ENCODE results near the gene EIF4G2.

The EIF4G2 gene

DNA sequence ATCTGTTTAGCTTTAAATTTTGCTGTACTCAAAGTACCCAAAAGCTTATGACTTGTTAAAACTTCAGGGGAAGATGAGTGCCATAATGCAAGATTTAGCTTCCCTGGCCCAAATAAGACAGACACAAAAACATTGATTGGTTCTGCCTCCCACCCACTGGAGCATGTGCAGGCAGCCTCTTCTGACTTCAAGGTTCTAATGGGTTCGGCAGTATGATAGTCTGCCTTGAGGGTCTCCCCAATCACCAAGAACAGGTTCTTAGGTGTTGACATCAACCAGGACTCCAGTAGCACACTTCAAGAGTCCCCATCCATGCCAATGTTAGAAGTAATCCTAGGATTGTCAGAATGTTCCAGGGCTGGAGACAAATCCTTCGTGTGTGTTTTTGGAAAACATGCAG is 12.5 kb downstream of the EIF4G2 start:
- H3K4me1 ChIP-seq (ENCODE audit: control insufficient read depth in 2 of 2, insufficient read depth in 2 of 2, low read length in 2 of 2): peaks cover 4 to 8% of the 10 kb centered on the region in 2 donors
- H3K27me3 ChIP-seq (ENCODE audit: control insufficient read depth in 2 of 2, insufficient read depth in 2 of 2, low read length in 2 of 2): no peaks in the 10 kb centered on the region
- H3K9me3 ChIP-seq (ENCODE audit: control insufficient read depth in 2 of 2, low read length in 2 of 2): no peaks in the 10 kb centered on the region
- no peak overlapping the region for H3K4me3 ChIP-seq (ENCODE audit: low read length in 2 of 2)
- H3K36me3 ChIP-seq (ENCODE audit: control insufficient read depth in 2 of 2, insufficient read depth in 2 of 2, low read length in 2 of 2): peaks cover 52 to 53% of the 10 kb centered on the region in 2 donors
- H3K27ac ChIP-seq (ENCODE audit: low read depth in 2 of 2, low read length in 2 of 2): no peak overlapping the region
- H3K9ac ChIP-seq (ENCODE audit: low read depth in 1 of 2, low read length in 2 of 2): no peak overlapping the region

DNA sequence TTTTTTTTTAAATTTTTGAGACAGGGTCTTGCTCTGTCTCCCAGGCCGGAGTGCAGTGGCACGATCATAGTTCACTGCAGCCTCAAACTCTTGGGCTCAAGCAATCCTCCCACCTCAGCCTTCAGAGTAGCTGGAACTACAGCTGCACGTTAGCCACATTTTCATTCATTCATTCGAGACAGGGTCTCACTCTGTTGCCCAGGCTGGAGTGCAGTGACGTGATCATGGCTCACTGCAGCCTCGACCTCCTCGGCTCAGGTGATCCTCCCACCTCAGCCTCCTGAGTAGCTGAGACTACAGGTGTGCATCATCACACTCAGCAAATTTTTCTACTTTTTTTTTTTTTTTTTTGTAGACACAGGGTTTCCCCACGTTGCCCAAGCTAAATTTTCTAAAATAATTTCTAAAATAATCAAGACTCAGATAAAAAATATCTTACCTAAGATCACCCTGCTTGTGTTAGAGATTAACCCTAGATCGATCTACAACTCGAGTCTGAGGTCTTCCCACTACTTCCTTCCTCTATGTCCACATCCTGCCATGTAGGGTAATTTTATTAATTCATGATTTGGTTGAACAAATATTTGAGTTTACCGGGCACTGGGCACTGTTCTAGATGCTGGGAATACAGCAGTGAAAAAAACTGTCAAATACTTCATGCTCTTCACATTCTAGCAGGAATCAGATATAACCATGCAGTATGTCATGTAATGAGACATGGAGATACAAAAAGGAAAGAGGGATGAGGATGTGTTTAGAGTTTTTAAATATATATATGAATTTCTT is 15.1 kb downstream of the EIF4G2 start:
- Histone ChIP-seq H3K36me3 (ENCODE audit: control insufficient read depth in 2 of 2, insufficient read depth in 2 of 2, low read length in 2 of 2) (peaks cover 27 to 28% of the 10 kb centered on the region in 2 donors), H3K27ac (ENCODE audit: low read depth in 2 of 2, low read length in 2 of 2) (no peak overlapping the region), H3K4me3 (ENCODE audit: low read length in 2 of 2) (no peak overlapping the region), H3K27me3 (ENCODE audit: control insufficient read depth in 2 of 2, insufficient read depth in 2 of 2, low read length in 2 of 2) (no peaks in the 10 kb centered on the region), H3K9ac (ENCODE audit: low read depth in 1 of 2, low read length in 2 of 2) (no peak overlapping the region), H3K4me1 (ENCODE audit: control insufficient read depth in 2 of 2, insufficient read depth in 2 of 2, low read length in 2 of 2) (peaks cover 4 to 8% of the 10 kb centered on the region in 2 donors), H3K9me3 (ENCODE audit: control insufficient read depth in 2 of 2, low read length in 2 of 2) (no peaks in the 10 kb centered on the region)

GRCh38 chr11:10792385-10793068 is 16.2 kb downstream of the EIF4G2 start:
- no peak overlapping the region for H3K27ac ChIP-seq (ENCODE audit: low read depth in 2 of 2, low read length in 2 of 2)

GRCh38 chr11:10786451-10786850 is 22.3 kb downstream of the EIF4G2 start:
- Histone ChIP-seq H3K9ac (ENCODE audit: low read depth in 1 of 2, low read length in 2 of 2) (no peak overlapping the region), H3K27ac (ENCODE audit: low read depth in 2 of 2, low read length in 2 of 2) (no peak overlapping the region), H3K36me3 (ENCODE audit: control insufficient read depth in 2 of 2, insufficient read depth in 2 of 2, low read length in 2 of 2) (no peaks in the 10 kb centered on the region), H3K4me3 (ENCODE audit: low read length in 2 of 2) (no peak overlapping the region), H3K4me1 (ENCODE audit: control insufficient read depth in 2 of 2, insufficient read depth in 2 of 2, low read length in 2 of 2) (no peaks in the 10 kb centered on the region), H3K27me3 (ENCODE audit: control insufficient read depth in 2 of 2, insufficient read depth in 2 of 2, low read length in 2 of 2) (no peaks in the 10 kb centered on the region), H3K9me3 (ENCODE audit: control insufficient read depth in 2 of 2, low read length in 2 of 2) (no peaks in the 10 kb centered on the region)

More at GRCh38 chr11:10792385-10793068, 16.2 kb downstream of the EIF4G2 start:
- no peaks in the 10 kb centered on the region for H3K27me3 ChIP-seq (ENCODE audit: control insufficient read depth in 2 of 2, insufficient read depth in 2 of 2, low read length in 2 of 2)
- H3K9ac ChIP-seq (ENCODE audit: low read depth in 1 of 2, low read length in 2 of 2): no peak overlapping the region
- no peak overlapping the region for H3K4me3 ChIP-seq (ENCODE audit: low read length in 2 of 2)
- no peaks in the 10 kb centered on the region for H3K9me3 ChIP-seq (ENCODE audit: control insufficient read depth in 2 of 2, low read length in 2 of 2)
- H3K4me1 ChIP-seq (ENCODE audit: control insufficient read depth in 2 of 2, insufficient read depth in 2 of 2, low read length in 2 of 2): peaks cover 4 to 8% of the 10 kb centered on the region in 2 donors
- H3K36me3 ChIP-seq (ENCODE audit: control insufficient read depth in 2 of 2, insufficient read depth in 2 of 2, low read length in 2 of 2): peaks cover 16 to 17% of the 10 kb centered on the region in 2 donors

DNA sequence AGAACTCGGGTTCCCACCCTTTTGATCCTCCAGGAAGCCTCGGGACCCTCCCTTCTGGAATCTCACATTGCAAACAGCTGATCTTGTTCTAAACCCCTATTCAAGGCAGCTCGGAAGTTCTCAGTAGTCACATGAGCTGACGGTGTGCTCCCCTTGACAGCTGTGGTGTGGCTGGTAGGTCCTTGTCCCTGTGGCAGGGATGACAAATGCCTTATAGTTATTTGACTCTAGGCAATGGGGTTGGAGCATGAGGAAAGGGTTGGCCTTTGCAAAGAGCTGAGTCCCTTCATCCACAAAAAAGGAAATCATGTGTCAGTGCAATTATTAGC is 23.6 kb downstream of the EIF4G2 start:
- H3K36me3 ChIP-seq (ENCODE audit: control insufficient read depth in 2 of 2, insufficient read depth in 2 of 2, low read length in 2 of 2): peaks cover 0 to 1% of the 10 kb centered on the region in 2 donors
- H3K4me3 ChIP-seq (ENCODE audit: low read length in 2 of 2): no peak overlapping the region
- no peaks in the 10 kb centered on the region for H3K9me3 ChIP-seq (ENCODE audit: control insufficient read depth in 2 of 2, low read length in 2 of 2)
- no peak overlapping the region for H3K27ac ChIP-seq (ENCODE audit: low read depth in 2 of 2, low read length in 2 of 2)
- H3K4me1 ChIP-seq (ENCODE audit: control insufficient read depth in 2 of 2, insufficient read depth in 2 of 2, low read length in 2 of 2): no peaks in the 10 kb centered on the region
- H3K27me3 ChIP-seq (ENCODE audit: control insufficient read depth in 2 of 2, insufficient read depth in 2 of 2, low read length in 2 of 2): no peaks in the 10 kb centered on the region
- no peak overlapping the region for H3K9ac ChIP-seq (ENCODE audit: low read depth in 1 of 2, low read length in 2 of 2)

- no peak overlapping the region for H3K9ac ChIP-seq (ENCODE audit: low read depth in 1 of 2, low read length in 2 of 2)
- H3K4me3 ChIP-seq (ENCODE audit: low read length in 2 of 2): no peak overlapping the region
- H3K27me3 ChIP-seq (ENCODE audit: control insufficient read depth in 2 of 2, insufficient read depth in 2 of 2, low read length in 2 of 2): no peaks in the 10 kb centered on the region
- no peaks in the 10 kb centered on the region for H3K9me3 ChIP-seq (ENCODE audit: control insufficient read depth in 2 of 2, low read length in 2 of 2)
- H3K4me1 ChIP-seq (ENCODE audit: control insufficient read depth in 2 of 2, insufficient read depth in 2 of 2, low read length in 2 of 2): no peaks in the 10 kb centered on the region
- peaks cover 0 to 5% of the 10 kb centered on the region in 2 donors for H3K36me3 ChIP-seq (ENCODE audit: control insufficient read depth in 2 of 2, insufficient read depth in 2 of 2, low read length in 2 of 2)
- H3K27ac ChIP-seq (ENCODE audit: low read depth in 2 of 2, low read length in 2 of 2): no peak overlapping the region
Observed at GRCh38 chr11:10784232-10785145, 24.2 kb downstream of the EIF4G2 start.

- Histone ChIP-seq H3K9me3 (ENCODE audit: control insufficient read depth in 2 of 2, low read length in 2 of 2) (no peaks in the 10 kb centered on the region), H3K27ac (ENCODE audit: low read depth in 2 of 2, low read length in 2 of 2) (no peak overlapping the region), H3K9ac (ENCODE audit: low read depth in 1 of 2, low read length in 2 of 2) (no peak overlapping the region), H3K4me3 (ENCODE audit: low read length in 2 of 2) (no peak overlapping the region), H3K36me3 (ENCODE audit: control insufficient read depth in 2 of 2, insufficient read depth in 2 of 2, low read length in 2 of 2) (peaks cover 29 to 40% of the 10 kb centered on the region in 2 donors), H3K27me3 (ENCODE audit: control insufficient read depth in 2 of 2, insufficient read depth in 2 of 2, low read length in 2 of 2) (no peaks in the 10 kb centered on the region), H3K4me1 (ENCODE audit: control insufficient read depth in 2 of 2, insufficient read depth in 2 of 2, low read length in 2 of 2) (no peaks in the 10 kb centered on the region)
Observed at GRCh38 chr11:10780040-10780439, 28.7 kb downstream of the EIF4G2 start.

GRCh38 chr11:10779086-10779485 is 29.6 kb downstream of the EIF4G2 start:
- Histone ChIP-seq H3K4me3 (ENCODE audit: low read length in 2 of 2) (no peak overlapping the region), H3K27ac (ENCODE audit: low read depth in 2 of 2, low read length in 2 of 2) (no peak overlapping the region), H3K36me3 (ENCODE audit: control insufficient read depth in 2 of 2, insufficient read depth in 2 of 2, low read length in 2 of 2) (peaks cover 37 to 49% of the 10 kb centered on the region in 2 donors), H3K9ac (ENCODE audit: low read depth in 1 of 2, low read length in 2 of 2) (no peak overlapping the region), H3K27me3 (ENCODE audit: control insufficient read depth in 2 of 2, insufficient read depth in 2 of 2, low read length in 2 of 2) (no peaks in the 10 kb centered on the region), H3K9me3 (ENCODE audit: control insufficient read depth in 2 of 2, low read length in 2 of 2) (no peaks in the 10 kb centered on the region), H3K4me1 (ENCODE audit: control insufficient read depth in 2 of 2, insufficient read depth in 2 of 2, low read length in 2 of 2) (no peaks in the 10 kb centered on the region)

GRCh38 chr11:10778217-10778970 is 30.3 kb downstream of the EIF4G2 start:
- H3K27ac ChIP-seq (ENCODE audit: low read depth in 2 of 2, low read length in 2 of 2): no peak overlapping the region
- H3K36me3 ChIP-seq (ENCODE audit: control insufficient read depth in 2 of 2, insufficient read depth in 2 of 2, low read length in 2 of 2): peaks cover 42 to 56% of the 10 kb centered on the region in 2 donors
- H3K9me3 ChIP-seq (ENCODE audit: control insufficient read depth in 2 of 2, low read length in 2 of 2): no peaks in the 10 kb centered on the region
- H3K9ac ChIP-seq (ENCODE audit: low read depth in 1 of 2, low read length in 2 of 2): no peak overlapping the region
- H3K4me3 ChIP-seq (ENCODE audit: low read length in 2 of 2): no peak overlapping the region
- no peaks in the 10 kb centered on the region for H3K27me3 ChIP-seq (ENCODE audit: control insufficient read depth in 2 of 2, insufficient read depth in 2 of 2, low read length in 2 of 2)
- no peaks in the 10 kb centered on the region for H3K4me1 ChIP-seq (ENCODE audit: control insufficient read depth in 2 of 2, insufficient read depth in 2 of 2, low read length in 2 of 2)
